ENCODE measurements around the gene TGFA. TPM values are rescaled to one million over a fixed set of nuclear protein-coding genes. Genes with fewer than 3 reads are reported as not detected.

Gene TGFA
- total and polyA plus RNA-seq, 2 experiments from 2014 or later, result 2.6 to 5.6 TPM

GRCh38 chr2:70403267-70404053 is 150.2 kb downstream of the TGFA start:
- Histone ChIP-seq H2AFZ (no peak overlapping the region), H3K4me1 (ENCODE audit: insufficient read depth) (no peaks in the 10 kb centered on the region), H3K9me3 (ENCODE audit: low read depth) (no peaks in the 10 kb centered on the region), H3K36me3 (replicated peaks; ENCODE audit: insufficient read depth, low read depth) (no peaks in the 10 kb centered on the region), H3K79me2 (no peaks in the 10 kb centered on the region), H3K27me3 (peaks cover 3% of the 10 kb centered on the region), H3K27ac (no peak overlapping the region), H3K4me2 (no peak overlapping the region), H4K20me1 (ENCODE audit: insufficient read depth, poor library complexity, severe bottlenecking) (no peaks in the 10 kb centered on the region), H3K4me3 (no peak overlapping the region), H3K9me2 (replicated peaks; ENCODE audit: insufficient read depth) (no peaks in the 10 kb centered on the region)
- no peak for DNase-seq (ENCODE audit: low spot score)
- no peak for TF ChIP-seq CTCF (IDR thresholded peaks at IDR 0.05; ENCODE audit: poor library complexity)
- WGBS (ENCODE audit: low lambda C conversion rate, missing lambda C conversion rate), result 93% methylated on average over 8 of the region's 8 CpGs

GRCh38 chr2:70400539-70400938 is 153.1 kb downstream of the TGFA start:
- no peak overlapping the region for H2AFZ ChIP-seq
- TF ChIP-seq EZH2phosphoT487 (IDR thresholded peaks at IDR 0.05; ENCODE audit: low read depth, severe bottlenecking, unreplicated experiment) (no peak), EZH2 (IDR thresholded peaks at IDR 0.05; ENCODE audit: borderline replicate concordance) (no peak), CTCF (IDR thresholded peaks at IDR 0.05; ENCODE audit: poor library complexity) (no peak)
- H3K27me3 ChIP-seq, result peaks cover 15% of the 10 kb centered on the region
- no peak overlapping the region for H3K4me2 ChIP-seq
- no peak for DNase-seq (ENCODE audit: low spot score)
- no peaks in the 10 kb centered on the region for H3K79me2 ChIP-seq
- H3K36me3 ChIP-seq (replicated peaks; ENCODE audit: insufficient read depth, low read depth), result no peaks in the 10 kb centered on the region
- no peak overlapping the region for H3K27ac ChIP-seq
- no peaks in the 10 kb centered on the region for H3K9me3 ChIP-seq (ENCODE audit: low read depth)
- 84% methylated on average over 3 of the region's 3 CpGs for WGBS (ENCODE audit: low lambda C conversion rate, missing lambda C conversion rate)
- no peaks in the 10 kb centered on the region for H4K20me1 ChIP-seq (ENCODE audit: insufficient read depth, poor library complexity, severe bottlenecking)
- no peak overlapping the region for H3K4me3 ChIP-seq
- H3K9me2 ChIP-seq (replicated peaks; ENCODE audit: insufficient read depth), result no peaks in the 10 kb centered on the region
- no peaks in the 10 kb centered on the region for H3K4me1 ChIP-seq (ENCODE audit: insufficient read depth)

- H3K9me2 ChIP-seq (replicated peaks; ENCODE audit: insufficient read depth), result no peaks in the 10 kb centered on the region
- no peak overlapping the region for H3K4me3 ChIP-seq
- no peaks in the 10 kb centered on the region for H3K36me3 ChIP-seq (replicated peaks; ENCODE audit: insufficient read depth, low read depth)
- no peak for DNase-seq (ENCODE audit: low spot score)
- no peaks in the 10 kb centered on the region for H3K4me1 ChIP-seq (ENCODE audit: insufficient read depth)
- WGBS (ENCODE audit: low lambda C conversion rate, missing lambda C conversion rate), result 65% methylated on average over 1 of the region's 1 CpG
- H3K27me3 ChIP-seq, result peaks cover 15% of the 10 kb centered on the region
- H3K27ac ChIP-seq, result no peak overlapping the region
- no peaks in the 10 kb centered on the region for H3K79me2 ChIP-seq
- H2AFZ ChIP-seq, result no peak overlapping the region
- no peaks in the 10 kb centered on the region for H3K9me3 ChIP-seq (ENCODE audit: low read depth)
- H4K20me1 ChIP-seq (ENCODE audit: insufficient read depth, poor library complexity, severe bottlenecking), result no peaks in the 10 kb centered on the region
- TF ChIP-seq CTCF (IDR thresholded peaks at IDR 0.05; ENCODE audit: poor library complexity) (no peak), EZH2 (IDR thresholded peaks at IDR 0.05; ENCODE audit: borderline replicate concordance) (no peak), EZH2phosphoT487 (IDR thresholded peaks at IDR 0.05; ENCODE audit: low read depth, severe bottlenecking, unreplicated experiment) (no peak)
- H3K4me2 ChIP-seq, result no peak overlapping the region
Measured at GRCh38 chr2:70399046-70399445, 154.6 kb downstream of the TGFA start.

Other genes with a start within 250 kb of the TGFA start
- gene ADD2, start 214.4 kb upstream of the TGFA start, total RNA-seq, result 1.2 and 2.4 TPM in 2 replicates
- gene ADD2, start 214.4 kb upstream of the TGFA start, polyA plus RNA-seq, result 0.74 and 0.90 TPM in 2 replicates
- gene FIGLA, start 236.8 kb upstream of the TGFA start, total RNA-seq, result not detected in 2 replicates
- gene FIGLA, start 236.8 kb upstream of the TGFA start, polyA plus RNA-seq, result not detected in 2 replicates

All from hepatocyte (in vitro differentiated cells).